Measurements from ENCODE around the gene LAMTOR3.

Gene LAMTOR3

DNA sequence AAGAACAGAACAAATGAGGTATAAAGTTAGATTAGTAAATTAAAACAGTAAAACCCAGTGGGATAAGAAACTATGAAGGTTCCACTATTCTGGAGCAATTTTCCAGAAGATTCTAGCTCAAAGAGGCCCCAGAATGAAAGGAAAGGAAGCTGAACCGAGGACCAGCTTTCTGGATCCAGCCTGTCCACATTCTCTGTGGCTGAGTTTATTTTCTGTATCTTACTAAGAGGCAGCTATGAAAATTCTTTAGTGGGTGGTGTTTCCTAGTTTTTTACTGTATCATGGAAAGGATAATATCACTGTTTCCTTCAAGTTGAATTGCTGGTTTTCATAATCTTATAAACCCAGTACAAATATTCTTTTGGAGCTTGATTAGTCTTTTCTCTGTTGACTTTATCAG is 65.8 kb downstream of the LAMTOR3 start:
- no peak for DNase-seq
